ENCODE data around the gene KL.

DNA sequence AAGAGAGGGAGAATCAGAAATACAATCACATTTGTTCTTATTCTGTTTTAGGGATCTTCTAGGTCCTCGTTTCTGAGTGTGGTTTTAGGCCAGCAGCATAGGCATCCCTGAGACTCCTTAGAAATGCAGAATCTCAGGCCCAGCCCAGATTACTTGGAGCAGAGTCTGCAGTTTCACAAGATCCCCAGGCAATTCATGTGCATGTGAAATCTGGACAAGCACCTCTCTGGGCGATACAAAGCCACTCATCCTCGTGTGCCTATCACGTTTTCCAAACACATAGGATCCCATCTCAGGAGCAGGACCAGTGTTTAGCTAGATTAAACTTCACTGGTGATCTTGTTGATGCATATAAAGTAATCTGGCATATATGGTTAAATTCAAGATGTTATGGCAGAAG lies 87.2 kb downstream of the KL start:
- TF ChIP-seq, protein P1, sequence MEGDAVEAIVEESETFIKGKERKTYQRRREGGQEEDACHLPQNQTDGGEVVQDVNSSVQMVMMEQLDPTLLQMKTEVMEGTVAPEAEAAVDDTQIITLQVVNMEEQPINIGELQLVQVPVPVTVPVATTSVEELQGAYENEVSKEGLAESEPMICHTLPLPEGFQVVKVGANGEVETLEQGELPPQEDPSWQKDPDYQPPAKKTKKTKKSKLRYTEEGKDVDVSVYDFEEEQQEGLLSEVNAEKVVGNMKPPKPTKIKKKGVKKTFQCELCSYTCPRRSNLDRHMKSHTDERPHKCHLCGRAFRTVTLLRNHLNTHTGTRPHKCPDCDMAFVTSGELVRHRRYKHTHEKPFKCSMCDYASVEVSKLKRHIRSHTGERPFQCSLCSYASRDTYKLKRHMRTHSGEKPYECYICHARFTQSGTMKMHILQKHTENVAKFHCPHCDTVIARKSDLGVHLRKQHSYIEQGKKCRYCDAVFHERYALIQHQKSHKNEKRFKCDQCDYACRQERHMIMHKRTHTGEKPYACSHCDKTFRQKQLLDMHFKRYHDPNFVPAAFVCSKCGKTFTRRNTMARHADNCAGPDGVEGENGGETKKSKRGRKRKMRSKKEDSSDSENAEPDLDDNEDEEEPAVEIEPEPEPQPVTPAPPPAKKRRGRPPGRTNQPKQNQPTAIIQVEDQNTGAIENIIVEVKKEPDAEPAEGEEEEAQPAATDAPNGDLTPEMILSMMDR (IDR thresholded peaks at IDR 0.05): no peak
- no peak for TF ChIP-seq POLR2A (IDR thresholded peaks at IDR 0.05)
